ENCODE results near the gene LRRC63.
"Not testable (repeated sequence)": the region's sequence is repeated elsewhere in the genome, so short reads cannot be mapped to it uniquely, and the experiment has no call there.

LRRC63 gene

GRCh38 chr13:46267166-46267565, 55.4 kb downstream of the LRRC63 start:
- TF ChIP-seq CTCF (IDR thresholded peaks at IDR 0.05; ENCODE audit: insufficient read depth, low read length, missing control alignments) = no peak
- DNase-seq (ENCODE audit: low read depth, low spot score) = no peak
- POLR2A ChIA-PET = no interaction called here
- H3K4me3 ChIP-seq (ENCODE audit: low read depth, low read length) = no peak overlapping the region
- CTCF ChIA-PET = interaction anchor here (1.2 kb wide), 1 partner anchor 54 kb away, joined by 3 read pairs; no protein-coding TSS in a partner anchor

GRCh38 chr13:46270416-46270815, 58.7 kb downstream of the LRRC63 start:
- POLR2A ChIA-PET = no interaction called here
- DNase-seq (ENCODE audit: low read depth, low spot score) = no peak

GRCh38 chr13:46274094-46274698, 62.5 kb downstream of the LRRC63 start:
- no peak for DNase-seq (ENCODE audit: low read depth, low spot score)
- CTCF ChIA-PET = no interaction called here
- POLR2A ChIA-PET = no interaction called here
- no peak overlapping the region for H3K4me3 ChIP-seq (ENCODE audit: low read depth, low read length)
- no peak for TF ChIP-seq CTCF (IDR thresholded peaks at IDR 0.05; ENCODE audit: insufficient read depth, low read length, missing control alignments)

More at GRCh38 chr13:46270416-46270815, 58.7 kb downstream of the LRRC63 start:
- TF ChIP-seq CTCF (IDR thresholded peaks at IDR 0.05; ENCODE audit: insufficient read depth, low read length, missing control alignments) = no peak
- no peak overlapping the region for H3K4me3 ChIP-seq (ENCODE audit: low read depth, low read length)
- CTCF ChIA-PET = no interaction called here

GRCh38 chr13:46278474-46278873, 66.7 kb downstream of the LRRC63 start:
- CTCF ChIA-PET = interaction anchor here (2.8 to 5.7 kb wide), 2 partner anchors 12 to 118 kb away, joined by 9 to 69 read pairs; no protein-coding TSS in a partner anchor

GRCh38 chr13:46281779-46282178, 70.1 kb downstream of the LRRC63 start:
- ChIA-PET POLR2A (no interaction called here), CTCF (no interaction called here)
- no peak for DNase-seq (ENCODE audit: low read depth, low spot score)
- H3K4me3 ChIP-seq (ENCODE audit: low read depth, low read length) = no peak overlapping the region
- no peak for TF ChIP-seq CTCF (IDR thresholded peaks at IDR 0.05; ENCODE audit: insufficient read depth, low read length, missing control alignments)

More at GRCh38 chr13:46278474-46278873, 66.7 kb downstream of the LRRC63 start:
- no peak overlapping the region for H3K4me3 ChIP-seq (ENCODE audit: low read depth, low read length)
- POLR2A ChIA-PET = no interaction called here
- DNase-seq (ENCODE audit: low read depth, low spot score) = no peak
- no peak for TF ChIP-seq CTCF (IDR thresholded peaks at IDR 0.05; ENCODE audit: insufficient read depth, low read length, missing control alignments)

- H3K4me3 ChIP-seq (ENCODE audit: low read depth, low read length); POLR2A ChIA-PET; DNase-seq (ENCODE audit: low read depth, low spot score): not testable (repeated sequence)
- CTCF ChIA-PET = interaction anchor here (0.6 to 1.6 kb wide), 2 partner anchors 7 to 112 kb away, joined by 3 read pairs; no protein-coding TSS in a partner anchor
These were observed 72.4 kb downstream of the LRRC63 start for GRCh38 chr13:46283912-46284824.

Data from AG04449 (cell line).